HT1080 (cell line): ENCODE results near the gene PCBP3. TPM values are rescaled to one million over a fixed set of nuclear protein-coding genes. Genes with fewer than 3 reads are reported as not detected.
"Not testable (repeated sequence)": the region's sequence is repeated elsewhere in the genome, so short reads cannot be mapped to it uniquely, and the experiment has no call there.

Experiments used
- DNase-seq: peaks from one replicate; pipeline ENCODE4 v3.0.0-alpha.2; 2015; ENCODE audit warnings: low read depth
- total RNA-seq: library from RNA; depleted of rRNA; stranded (reverse); fragments of >200 nt; shearing (Covaris generic); gene quantifications from 2 replicates; pipeline ENCODE4 v1.2.3, GENCODE V29; 2014

PCBP3 gene
- total RNA-seq, 1 experiment from 2014 or later: not detected

DNA sequence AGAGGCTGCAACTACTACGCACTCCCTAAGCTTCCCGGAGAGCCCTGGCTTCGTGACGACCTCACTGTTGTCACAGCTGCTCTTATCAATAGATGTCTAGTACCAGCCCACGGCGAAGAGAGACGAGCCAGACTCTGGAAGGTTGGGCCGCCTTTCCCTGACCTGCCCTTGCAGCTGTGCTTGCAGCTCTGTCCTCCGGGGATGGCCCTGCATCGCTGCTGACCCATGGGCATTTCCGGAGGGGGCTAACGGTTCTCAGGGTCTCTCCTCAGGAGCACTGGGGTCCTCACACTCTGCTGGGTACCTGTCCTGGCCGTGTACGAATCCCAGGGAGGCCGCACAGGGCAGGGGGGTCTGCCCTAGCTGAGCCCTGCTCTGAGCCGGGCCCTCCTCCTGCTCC, 244.3 kb downstream of the PCBP3 start:
- no peak for DNase-seq

DNA sequence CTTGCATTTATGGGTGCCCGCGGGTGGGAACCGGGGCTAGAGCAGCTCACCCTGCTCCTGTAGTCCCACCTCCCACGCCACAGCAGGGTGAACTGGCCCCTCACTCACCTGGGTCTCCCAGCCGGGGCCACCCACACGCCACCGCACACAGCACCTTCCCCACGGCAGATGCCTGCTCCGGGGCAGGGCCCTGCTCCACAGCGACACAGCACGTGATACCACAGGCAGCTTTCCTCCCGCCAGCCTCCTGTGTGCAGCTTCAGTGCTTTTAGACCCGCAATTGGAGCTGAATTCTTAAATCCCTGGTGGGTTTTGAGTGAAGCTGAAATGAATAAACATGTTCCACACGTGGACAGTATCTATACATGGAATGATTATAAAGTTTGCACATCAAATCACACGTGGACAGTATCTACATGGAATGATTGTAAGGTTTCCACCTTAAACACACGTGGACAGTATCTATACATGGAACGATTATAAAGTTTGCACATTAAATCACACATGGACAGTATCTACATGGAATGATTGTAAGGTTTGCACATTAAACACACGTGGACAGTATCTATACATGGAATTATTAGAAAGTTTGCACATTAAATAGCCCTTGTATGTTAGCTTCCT, 245.0 kb downstream of the PCBP3 start:
- DNase-seq: no peak

DNA sequence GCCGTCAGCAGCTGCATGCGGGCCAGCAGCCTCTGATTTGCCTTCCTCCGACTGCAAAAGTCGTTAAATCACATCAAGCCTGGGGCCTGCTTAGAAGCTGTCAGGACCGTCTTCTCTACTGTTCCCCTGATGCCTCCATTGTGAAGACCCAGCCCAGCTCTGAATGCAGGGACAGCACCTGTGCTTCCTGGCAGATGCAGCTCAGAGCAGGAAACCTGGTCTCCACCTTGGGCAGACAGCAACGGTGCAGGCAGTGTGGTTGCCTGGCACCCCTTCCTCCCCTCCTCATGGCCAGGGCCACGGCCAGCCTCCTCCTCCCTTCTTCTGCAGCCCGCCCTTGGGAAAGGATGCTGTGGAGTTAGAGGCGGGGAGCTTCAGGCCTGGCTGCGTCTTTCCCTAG, 245.7 kb downstream of the PCBP3 start:
- DNase-seq: no peak

DNA sequence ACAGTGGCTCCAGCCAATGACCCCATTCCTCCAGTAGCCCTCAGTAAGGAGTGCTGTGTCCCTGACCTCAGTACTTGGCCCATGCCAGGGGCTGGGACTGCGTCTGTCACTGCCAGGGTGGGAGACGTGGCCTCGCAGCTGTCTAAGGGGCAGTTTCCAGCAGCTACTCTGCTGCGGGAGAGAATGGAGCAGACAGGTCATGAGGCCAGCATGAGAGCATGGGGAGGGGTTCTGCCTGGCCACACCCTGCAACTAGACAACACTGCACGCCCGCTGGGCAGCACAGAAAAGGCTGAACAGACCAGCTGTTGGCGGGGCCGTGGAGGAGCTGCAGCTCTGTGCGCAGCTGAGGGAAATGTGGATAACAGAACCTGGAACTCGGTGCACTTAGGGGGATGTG, 246.4 kb downstream of the PCBP3 start:
- DNase-seq: no peak

DNA sequence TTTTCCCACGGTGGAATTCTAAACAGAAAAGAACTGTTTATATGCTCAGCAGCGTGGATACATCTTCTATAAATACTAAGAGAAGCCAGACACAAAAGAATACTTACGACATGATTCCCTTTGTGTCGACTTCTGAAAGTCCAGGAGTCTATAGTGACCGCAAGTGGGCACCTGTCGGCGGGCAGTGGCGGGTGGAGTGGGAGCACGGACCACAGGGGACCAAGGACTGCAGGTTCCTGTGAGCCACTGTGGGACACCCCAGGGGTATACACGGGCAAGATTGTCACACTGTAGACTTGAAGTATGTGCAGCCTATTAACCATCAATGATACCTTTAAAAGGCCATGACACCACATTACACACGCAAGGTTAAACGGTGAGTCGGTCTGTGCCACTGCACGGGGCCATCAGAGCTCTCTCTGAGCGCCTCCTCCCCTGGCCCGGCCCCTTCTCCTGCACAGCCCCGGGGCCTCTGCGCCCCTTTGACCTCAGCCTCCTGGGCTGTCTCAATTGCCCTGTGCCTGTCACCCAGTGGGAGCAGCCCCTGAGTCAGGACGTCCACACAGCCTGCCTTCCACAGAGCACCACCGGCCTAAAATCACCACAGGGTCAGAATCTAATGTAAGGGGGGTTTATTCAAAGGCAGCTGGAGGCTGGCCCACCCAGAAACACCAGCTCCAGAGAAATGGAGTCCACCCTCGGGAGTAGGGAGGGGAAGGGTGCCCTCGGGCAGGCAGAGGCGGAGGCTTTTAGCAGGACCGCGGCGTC, 248.0 kb downstream of the PCBP3 start:
- DNase-seq: no peak

DNA sequence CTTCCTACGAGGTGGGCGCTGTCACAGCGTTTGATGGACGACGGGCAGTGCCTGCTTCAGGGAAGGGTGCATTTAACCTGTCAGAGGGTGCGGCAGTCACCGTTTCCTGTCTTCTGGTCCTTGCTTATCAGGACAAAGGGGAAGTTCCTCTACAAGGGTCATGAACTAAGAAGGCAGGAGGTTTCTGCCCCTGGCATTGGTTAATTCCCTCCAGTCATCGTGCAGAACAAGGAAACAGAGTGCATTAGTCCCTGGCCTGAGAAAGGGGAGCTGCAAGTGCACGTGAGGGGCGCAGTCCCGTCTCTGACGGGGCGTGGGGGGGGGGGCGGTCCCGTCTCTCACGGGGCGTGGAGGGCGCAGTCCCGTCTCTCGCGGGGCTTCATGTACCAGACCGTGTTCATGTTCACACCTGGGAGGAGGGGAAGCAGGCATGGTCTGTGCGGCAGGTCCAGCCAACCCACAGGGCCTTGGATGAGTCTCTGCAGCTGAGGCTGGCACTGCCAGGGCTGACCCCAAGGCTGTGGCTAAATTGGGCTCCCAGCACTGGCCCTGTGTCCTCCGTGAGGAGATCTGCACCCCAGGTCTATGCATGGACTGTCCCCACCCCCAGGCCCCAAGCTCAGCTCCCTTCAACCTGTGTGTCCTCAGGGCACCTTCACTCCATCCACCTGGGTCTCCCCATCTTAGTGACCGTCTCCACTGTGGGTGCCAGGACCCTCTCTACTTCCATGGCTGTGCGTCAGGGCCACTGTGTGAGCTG, 248.8 kb downstream of the PCBP3 start:
- DNase-seq: no peak

DNA sequence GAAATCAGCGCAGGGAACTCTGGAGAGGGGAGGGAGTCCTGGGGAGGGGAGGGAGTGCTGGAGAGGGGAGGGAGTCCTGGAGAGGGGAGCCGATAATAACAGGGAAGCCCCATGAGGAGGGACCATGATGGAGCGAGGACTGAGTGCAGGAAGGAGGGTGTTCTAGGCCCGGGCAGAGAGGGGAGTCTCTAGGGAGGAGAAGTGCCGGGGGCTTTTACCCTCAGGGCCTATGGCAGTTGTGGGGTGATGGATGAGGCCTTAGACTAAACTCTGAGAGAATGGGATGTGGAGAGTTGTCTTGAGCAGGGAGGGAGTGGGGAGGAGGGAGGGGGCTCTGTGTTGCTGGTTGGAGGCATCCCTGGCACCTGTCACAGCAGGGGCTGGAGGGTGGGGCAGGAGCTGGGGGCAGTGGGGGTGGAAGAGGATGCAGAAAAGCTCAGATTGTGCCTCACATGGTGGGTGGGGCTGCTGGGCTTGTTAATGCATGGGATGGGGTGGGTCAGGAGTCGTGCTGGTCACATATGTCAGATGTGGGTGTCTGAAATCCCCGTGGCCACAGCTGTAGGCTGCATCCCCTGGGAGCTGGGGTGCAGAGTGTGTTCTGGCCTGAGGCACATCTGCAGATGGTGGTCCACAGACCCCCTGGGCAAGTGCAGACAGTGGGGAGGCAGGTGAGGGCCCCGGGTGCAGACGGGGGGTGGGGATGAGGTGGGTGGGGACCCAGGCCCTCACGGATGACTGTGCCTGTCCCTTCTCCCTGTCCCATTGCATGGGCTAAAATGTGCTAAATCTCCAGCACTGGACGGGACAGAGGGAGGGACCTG, 249.6 kb downstream of the PCBP3 start:
- no peak for DNase-seq

GRCh38 chr21:45893740-45894449, 250.4 kb downstream of the PCBP3 start:
- DNase-seq: no peak

GRCh38 chr21:45894450-45894825, 250.9 kb downstream of the PCBP3 start:
- DNase-seq: no peak

- no peak for DNase-seq
These were observed 251.6 kb downstream of the PCBP3 start for GRCh38 chr21:45894906-45895777.

DNA sequence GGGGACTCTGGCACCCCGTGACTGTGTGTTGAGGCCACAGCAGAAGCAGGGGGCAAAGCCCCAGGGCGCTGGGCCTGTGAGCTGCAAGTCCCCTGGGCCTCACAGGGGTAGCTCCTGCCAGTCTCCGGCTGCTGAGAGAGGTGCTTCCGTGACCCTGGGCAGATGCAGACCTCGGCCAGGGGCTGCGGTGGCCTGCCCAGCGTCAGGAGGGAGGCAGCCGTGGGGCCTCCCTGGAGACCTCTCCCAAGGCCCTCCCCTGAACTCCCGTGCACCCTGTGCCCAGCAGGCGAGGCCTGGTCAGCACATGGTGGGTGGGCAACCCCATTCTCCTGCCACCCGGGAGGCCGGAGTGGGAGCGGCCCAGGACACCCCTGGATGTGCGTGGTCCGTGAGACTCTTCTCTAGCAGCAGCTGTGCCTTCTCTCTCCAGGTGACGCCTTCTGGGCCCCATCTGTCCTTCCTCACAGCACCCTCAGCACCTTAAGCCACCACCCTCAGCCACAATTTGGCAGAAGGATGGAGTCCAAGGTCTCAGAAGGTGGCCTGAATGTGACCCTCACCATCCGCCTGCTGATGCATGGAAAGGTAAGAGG, 252.3 kb downstream of the PCBP3 start:
- no peak for DNase-seq

DNA sequence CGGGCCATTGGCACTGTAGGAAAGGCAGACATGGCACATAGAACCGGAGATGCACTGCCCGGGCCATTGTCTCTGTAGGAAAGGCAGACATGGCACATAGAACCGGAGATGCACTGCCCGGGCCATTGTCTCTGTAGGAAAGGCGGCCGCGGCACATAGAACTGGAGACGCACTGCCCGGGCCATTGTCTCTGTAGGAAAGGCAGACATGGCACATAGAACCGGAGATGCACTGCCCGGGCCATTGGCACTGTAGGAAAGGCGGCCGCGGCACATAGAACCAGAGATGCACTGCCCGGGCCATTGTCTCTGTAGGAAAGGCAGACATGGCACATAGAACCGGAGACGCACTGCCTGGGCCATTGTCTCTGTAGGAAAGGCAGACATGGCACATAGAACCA, 252.9 kb downstream of the PCBP3 start:
- DNase-seq: not testable (repeated sequence)

DNA sequence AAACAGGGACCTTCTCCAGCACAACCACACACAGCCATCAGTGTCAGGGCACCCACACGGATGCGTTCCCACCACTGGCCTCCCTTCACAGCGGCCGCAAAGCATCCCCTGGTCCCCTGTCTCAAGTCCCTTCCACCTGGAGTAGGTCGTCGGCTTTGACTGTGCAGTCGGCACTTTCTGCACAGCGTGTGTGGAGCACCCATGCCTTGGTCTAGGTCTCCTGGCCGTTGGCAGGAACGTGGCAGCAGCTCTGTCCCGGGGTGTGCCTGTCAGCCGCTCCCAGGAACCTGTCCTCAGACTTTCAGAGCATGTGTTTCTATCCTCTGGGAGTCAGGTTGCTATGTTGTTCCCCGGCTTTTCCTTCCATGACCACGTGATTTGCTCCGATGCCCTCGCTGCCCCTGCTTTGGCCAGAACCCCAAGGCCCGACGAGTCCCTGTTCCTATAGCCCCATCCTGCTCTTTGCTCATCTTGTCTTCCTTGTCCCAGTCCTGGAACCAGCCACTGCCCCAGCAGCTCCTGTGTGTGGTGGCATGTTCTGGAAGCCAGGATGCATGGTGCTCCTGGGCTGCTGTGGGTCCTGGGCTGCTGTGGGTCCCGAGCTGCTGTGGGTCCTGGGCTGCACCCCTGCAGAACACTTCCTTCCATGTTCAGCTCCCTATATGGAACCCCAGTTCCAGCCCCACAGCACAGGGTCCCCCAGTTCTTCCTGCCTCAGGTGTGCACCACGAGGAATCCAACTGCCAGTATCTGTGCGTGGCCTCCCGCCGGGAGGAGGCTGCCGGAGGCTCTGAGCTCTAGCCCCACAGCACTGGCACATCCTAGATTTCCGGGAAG, 253.9 kb downstream of the PCBP3 start:
- no peak for DNase-seq

GRCh38 chr21:45898028-45898350, 254.5 kb downstream of the PCBP3 start:
- no peak for DNase-seq

- no peak for DNase-seq
These were observed 255.3 kb downstream of the PCBP3 start for GRCh38 chr21:45898781-45899180.

DNA sequence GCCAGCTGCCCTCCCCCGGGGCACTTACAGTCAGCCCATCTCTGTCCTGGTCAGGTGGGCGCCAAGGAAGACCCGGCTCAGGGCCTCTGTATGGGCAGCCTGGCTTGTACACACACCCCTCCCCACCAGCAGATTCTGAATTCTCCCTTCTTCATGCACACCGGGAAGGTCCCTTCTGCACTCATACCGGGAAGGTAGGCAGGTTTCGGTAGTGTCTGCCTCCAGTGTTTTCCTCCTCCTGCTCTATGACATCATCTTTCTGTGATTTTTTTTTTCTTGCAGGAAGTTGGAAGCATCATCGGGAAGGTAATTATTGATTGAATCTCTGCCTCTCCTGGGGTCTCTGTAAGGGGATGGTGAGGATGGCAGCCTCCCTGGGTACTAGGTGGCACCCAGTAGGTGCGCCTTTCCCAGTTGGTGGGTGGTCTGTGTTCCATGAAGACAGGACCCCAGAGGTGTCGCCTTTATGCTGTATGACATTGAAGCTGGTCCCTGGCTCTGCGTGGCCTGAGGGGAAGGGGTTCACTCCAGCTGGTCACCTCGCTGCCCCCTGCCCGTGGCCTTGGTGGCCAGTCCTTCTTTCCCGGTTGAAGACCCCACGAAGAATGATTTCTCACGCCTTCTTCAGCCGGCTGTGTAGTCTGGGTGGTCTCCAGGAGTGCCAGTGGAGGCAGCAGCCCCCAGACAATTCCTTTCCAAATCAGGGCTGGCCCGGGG, 255.9 kb downstream of the PCBP3 start:
- DNase-seq: no peak

GRCh38 chr21:45900034-45900868, 256.7 kb downstream of the PCBP3 start:
- no peak for DNase-seq
